HCT116 (cell line): ENCODE results near the gene DLX4. TPM values are rescaled to one million over a fixed set of nuclear protein-coding genes. Genes with fewer than 3 reads are reported as not detected.

ENCODE experiments used
- ATAC-seq: fragments of 200-7000 bp; cut with Tn5 transposase; 2 replicates; pipeline ENCODE4 v1.9.1; 2020; ENCODE audit warnings: mild to moderate bottlenecking, moderate library complexity
- BruUV-seq: library from RNA; stranded (reverse); fragments of 400-500 nt; replicated peaks from 2 replicates; lab custom pipeline; 2021; lab: Mats Ljungman, UMichigan
- CTCF ChIA-PET: fragments of 300-600 bp; sonication (Branson Sonifier 250); formaldehyde crosslinking; loops from one replicate; lab custom pipeline; 2021; ENCODE audit warnings: antibody characterized with exemption; lab: Charles Lee
- POLR2A ChIA-PET: fragments of 300-600, 350-600 bp; sonication (Branson Sonifier 250); formaldehyde crosslinking; loops from one replicate; lab custom pipeline; 2021; ENCODE audit warnings: antibody characterized with exemption; lab: Charles Lee
- RAD21 ChIA-PET, 2 experiments: fragments of 300-600 bp; sonication (Branson Sonifier 250); formaldehyde crosslinking; loops; one replicate each; lab custom pipeline; 2023; ENCODE audit warnings: low total read pairs in 2 of 2; ENCODE audit not compliant: uncharacterized antibody in 2 of 2, unreplicated experiment in 2 of 2, low non-redundant PET in 1 of 2; lab: Charles Lee
- DNase-seq: peaks from one replicate; pipeline ENCODE4 v3.0.0-alpha.2; 2010; ENCODE audit warnings: low read depth, low spot score
- H2AFZ ChIP-seq: fragments of 200-600 bp; shearing (Covaris generic), sonication (generic); 2 replicates; pipeline ENCODE4 v1.6.1; 2017; ENCODE audit warnings: low read depth, mixed run types, mixed read lengths, antibody characterized with exemption, low read length; ENCODE audit not compliant: poor library complexity, severe bottlenecking
- H3K27ac ChIP-seq: 2 replicates; pipeline ENCODE4 v1.5.1; 2012; ENCODE audit warnings: low read depth, low read length
- H3K27me3 ChIP-seq: fragments of 200-600 bp; sonication (generic); 2 replicates; pipeline ENCODE4 v1.6.1; 2016; ENCODE audit warnings: mixed run types, low read length, mixed read lengths; ENCODE audit not compliant: insufficient read depth
- H3K36me3 ChIP-seq, 2 experiments: fragments of 200-500 bp in 1 of 2; fragments of 200-600 bp in 1 of 2; sonication (Bioruptor generic) in 1 of 2; sonication (generic) in 1 of 2; 2 replicates each; pipeline versions ENCODE4 v1.5.1 to v1.6.1; 2014 to 2016; ENCODE audit warnings: low read length in 2 of 2, inconsistent platforms in 1 of 2, mixed read lengths in 1 of 2, mixed run types in 1 of 2; ENCODE audit not compliant: insufficient read depth in 2 of 2, control insufficient read depth in 1 of 2
- H3K4me1 ChIP-seq, 2 experiments: fragments of 200-600 bp in 1 of 2; sonication (generic) in 1 of 2; 2 replicates each; pipeline versions ENCODE4 v1.5.1 to v1.6.1; 2012 to 2017; ENCODE audit warnings: low read length in 2 of 2, inconsistent platforms in 1 of 2, mild to moderate bottlenecking in 1 of 2, mixed read lengths in 1 of 2, mixed run types in 1 of 2, moderate library complexity in 1 of 2; ENCODE audit not compliant: insufficient read depth in 2 of 2, control insufficient read depth in 1 of 2
- H3K4me2 ChIP-seq: fragments of 200-600 bp; sonication (generic); 2 replicates; pipeline ENCODE4 v1.6.1; 2017; ENCODE audit warnings: mixed run types, low read length, mixed read lengths
- H3K4me3 ChIP-seq, 2 experiments: fragments of 200-600 bp in 1 of 2; sonication (generic) in 1 of 2; replicated peaks in 1 of 2; 2 replicates each; pipeline ENCODE4 v1.5.1; 2011 to 2016; ENCODE audit warnings: low read length in 2 of 2, control low read depth in 1 of 2, low read depth in 1 of 2, mild to moderate bottlenecking in 1 of 2, mixed read lengths in 1 of 2, mixed run types in 1 of 2
- H3K79me2 ChIP-seq: fragments of 200-600 bp; sonication (generic); 2 replicates; pipeline ENCODE4 v1.6.1; 2017; ENCODE audit warnings: mild to moderate bottlenecking, mixed run types, low read length, moderate library complexity, mixed read lengths; ENCODE audit not compliant: insufficient read depth
- H3K9ac ChIP-seq: fragments of 200-600 bp; sonication (generic); 2 replicates; pipeline ENCODE4 v1.6.1; 2016; ENCODE audit warnings: low read length, mixed read lengths
- H3K9me2 ChIP-seq: fragments of 200-600 bp; sonication (generic), shearing (Covaris generic); 2 replicates; pipeline ENCODE4 v1.6.1; 2017; ENCODE audit warnings: mixed run types, mild to moderate bottlenecking, moderate library complexity; ENCODE audit not compliant: insufficient read depth
- H3K9me3 ChIP-seq, 2 experiments: fragments of 200-500 bp in 1 of 2; fragments of 200-600 bp in 1 of 2; sonication (Bioruptor generic) in 1 of 2; sonication (generic) in 1 of 2; 2 replicates each; pipeline ENCODE4 v1.6.1; 2014 to 2017; ENCODE audit warnings: low read length in 2 of 2, mixed read lengths in 2 of 2, inconsistent platforms in 1 of 2, low read depth in 1 of 2, mild to moderate bottlenecking in 1 of 2, mixed run types in 1 of 2, moderate library complexity in 1 of 2; ENCODE audit not compliant: control insufficient read depth in 1 of 2, insufficient read depth in 1 of 2
- H4K20me1 ChIP-seq: fragments of 200-600 bp; sonication (generic), shearing (Covaris generic); 2 replicates; pipeline ENCODE4 v1.6.1; 2017; ENCODE audit warnings: mixed run types, mild to moderate bottlenecking, moderate library complexity; ENCODE audit not compliant: insufficient read depth
- CEBPB ChIP-seq: IDR thresholded peaks from 2 replicates; pipeline ENCODE4 v1.6.1; 2012; ENCODE audit warnings: low read depth
- CTCF ChIP-seq, 3 experiments: fragments of 200-600 bp in 1 of 3; sonication (generic) in 1 of 3; IDR thresholded peaks in 2 of 3; conservative IDR thresholded peaks in 1 of 3; 2 replicates each; pipeline ENCODE4 v1.5.1; 2012 to 2017; ENCODE audit warnings: low read depth in 2 of 3, low read length in 2 of 3, antibody characterized with exemption in 1 of 3, borderline replicate concordance in 1 of 3, control low read depth in 1 of 3, mild to moderate bottlenecking in 1 of 3, mixed read lengths in 1 of 3, mixed run types in 1 of 3, moderate library complexity in 1 of 3; ENCODE audit not compliant: insufficient read depth in 1 of 3
- EGR1 ChIP-seq: IDR thresholded peaks from 2 replicates; pipeline ENCODE4 v1.6.1; 2012; ENCODE audit warnings: low read depth
- EZH2phosphoT487 ChIP-seq: fragments of 200-600 bp; IDR thresholded peaks from 2 replicates; pipeline ENCODE4 v1.6.1; 2018; ENCODE audit warnings: antibody characterized with exemption, borderline replicate concordance
- FOSL1 ChIP-seq: IDR thresholded peaks from 2 replicates; pipeline ENCODE4 v1.6.1; 2012; ENCODE audit warnings: low read depth
- JUND ChIP-seq: IDR thresholded peaks from 2 replicates; pipeline ENCODE4 v1.6.1; 2012
- MAX ChIP-seq: IDR thresholded peaks from 2 replicates; pipeline ENCODE4 v1.6.1; 2012
- POLR2AphosphoS5 ChIP-seq: IDR thresholded peaks from 2 replicates; pipeline ENCODE4 v1.6.1; 2011; ENCODE audit warnings: mild to moderate bottlenecking, low read depth, low read length, moderate library complexity
- RAD21 ChIP-seq: IDR thresholded peaks from 2 replicates; pipeline ENCODE4 v1.6.1; 2012; ENCODE audit warnings: low read depth, mild to moderate bottlenecking
- REST ChIP-seq: IDR thresholded peaks from 2 replicates; pipeline ENCODE4 v1.6.1; 2012; ENCODE audit warnings: low read depth
- SIN3A ChIP-seq: IDR thresholded peaks from 2 replicates; pipeline ENCODE4 v1.6.1; 2012; ENCODE audit warnings: low read depth
- SP1 ChIP-seq: IDR thresholded peaks from 2 replicates; pipeline ENCODE4 v1.6.1; 2012; ENCODE audit warnings: low read depth
- SRF ChIP-seq: IDR thresholded peaks from 2 replicates; pipeline ENCODE4 v1.6.1; 2012; ENCODE audit warnings: low read depth
- TCF7L2 ChIP-seq: IDR thresholded peaks from 2 replicates; pipeline ENCODE4 v1.7.0; 2011; ENCODE audit warnings: borderline replicate concordance, inconsistent platforms; ENCODE audit not compliant: insufficient read depth, insufficient read length; ENCODE audit errors: extremely low read depth
- ZNF274 ChIP-seq: fragments of 200-500 bp; sonication (Bioruptor generic); IDR thresholded peaks from 2 replicates; pipeline ENCODE4 v1.6.1; 2014; ENCODE audit warnings: mild to moderate bottlenecking, low read depth, low read length, inconsistent platforms
- intact Hi-C: fragments of 100-400 bp; cut with micrococcal nuclease; formaldehyde crosslinking; loops from 2 replicates; pipeline ENCODE4 v1.10.0; 2022
- total RNA-seq: library from RNA; stranded (reverse); gene quantifications from one replicate; pipeline ENCODE4 v1.2.1, GENCODE V29; 2021; ENCODE audit not compliant: unreplicated experiment
- TF ChIP-seq, protein P1 (sequence below): IDR thresholded peaks from 2 replicates; pipeline ENCODE4 v1.6.1; 2011; ENCODE audit warnings: mild to moderate bottlenecking, low read length, moderate library complexity; ENCODE audit not compliant: insufficient replicate concordance; ENCODE audit errors: extremely low read depth

The DLX4 gene
- total RNA-seq, 1 experiment from 2014 or later = 14.0 TPM

- ChIA-PET CTCF (interaction anchor here (1.7 to 4.2 kb wide), 2 partner anchors 21 to 23 kb away, joined by 8 to 18 read pairs; no protein-coding TSS in a partner anchor), POLR2A (no interaction called here), RAD21 (interaction anchor here in 1 of 2 experiments (1.6 kb wide), 1 partner anchor 21 kb away, joined by 5 read pairs; no protein-coding TSS in a partner anchor)
- Histone ChIP-seq H4K20me1 (no peaks in the 10 kb centered on the region), H3K4me3 (no peak overlapping the region), H2AFZ (no peak overlapping the region), H3K9me2 (no peaks in the 10 kb centered on the region), H3K9ac (no peak overlapping the region), H3K4me1 (peaks cover 6 to 18% of the 10 kb centered on the region in 2 experiments; a peak in 3 of 4 replicates), H3K27ac (no peak overlapping the region), H3K36me3 (no peaks in the 10 kb centered on the region), H3K9me3 (no peaks in the 10 kb centered on the region), H3K27me3 (no peaks in the 10 kb centered on the region), H3K79me2 (no peaks in the 10 kb centered on the region), H3K4me2 (no peak overlapping the region)
- no TSS peak for BruUV-seq
- no peak for DNase-seq
- no peak; the same call in 1 of the 2 replicates for ATAC-seq
- intact Hi-C loops = no loop called here
- no peak for TF ChIP-seq EGR1
- TF ChIP-seq TCF7L2 = no peak
- no peak for TF ChIP-seq POLR2AphosphoS5
- no peak for TF ChIP-seq CEBPB
- TF ChIP-seq RAD21 = no peak
- TF ChIP-seq FOSL1 = no peak
- TF ChIP-seq EZH2phosphoT487 = no peak
- no peak for TF ChIP-seq SP1
- no peak for TF ChIP-seq SRF
- no peak for TF ChIP-seq SIN3A
- no peak for TF ChIP-seq JUND
- TF ChIP-seq ZNF274 = no peak
- TF ChIP-seq MAX = no peak
- TF ChIP-seq, protein P1, sequence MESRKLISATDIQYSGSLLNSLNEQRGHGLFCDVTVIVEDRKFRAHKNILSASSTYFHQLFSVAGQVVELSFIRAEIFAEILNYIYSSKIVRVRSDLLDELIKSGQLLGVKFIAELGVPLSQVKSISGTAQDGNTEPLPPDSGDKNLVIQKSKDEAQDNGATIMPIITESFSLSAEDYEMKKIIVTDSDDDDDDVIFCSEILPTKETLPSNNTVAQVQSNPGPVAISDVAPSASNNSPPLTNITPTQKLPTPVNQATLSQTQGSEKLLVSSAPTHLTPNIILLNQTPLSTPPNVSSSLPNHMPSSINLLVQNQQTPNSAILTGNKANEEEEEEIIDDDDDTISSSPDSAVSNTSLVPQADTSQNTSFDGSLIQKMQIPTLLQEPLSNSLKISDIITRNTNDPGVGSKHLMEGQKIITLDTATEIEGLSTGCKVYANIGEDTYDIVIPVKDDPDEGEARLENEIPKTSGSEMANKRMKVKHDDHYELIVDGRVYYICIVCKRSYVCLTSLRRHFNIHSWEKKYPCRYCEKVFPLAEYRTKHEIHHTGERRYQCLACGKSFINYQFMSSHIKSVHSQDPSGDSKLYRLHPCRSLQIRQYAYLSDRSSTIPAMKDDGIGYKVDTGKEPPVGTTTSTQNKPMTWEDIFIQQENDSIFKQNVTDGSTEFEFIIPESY = no peak
- no peak for TF ChIP-seq CTCF (IDR thresholded peaks at IDR 0.05 in 2 of 3, conservative IDR thresholded peaks at IDR 0.05 in 1 of 3; ENCODE audit: borderline replicate concordance in 1 of 3, insufficient read depth in 1 of 3, low read depth in 2 of 3, low read length in 2 of 3)
- TF ChIP-seq REST = no peak
- TF ChIP-seq, all 23 proteins: peak for 0
These were observed 7.3 kb downstream of the DLX4 start for GRCh38 chr17:49976163-49976827.
